NCI-H69 (cell line): ENCODE measurements around the gene ODF4.

ENCODE experiments used
- DNase-seq: peaks from one replicate; lab custom pipeline; 2025; lab: John Stamatoyannopoulos, UW

The ODF4 gene, protein sequence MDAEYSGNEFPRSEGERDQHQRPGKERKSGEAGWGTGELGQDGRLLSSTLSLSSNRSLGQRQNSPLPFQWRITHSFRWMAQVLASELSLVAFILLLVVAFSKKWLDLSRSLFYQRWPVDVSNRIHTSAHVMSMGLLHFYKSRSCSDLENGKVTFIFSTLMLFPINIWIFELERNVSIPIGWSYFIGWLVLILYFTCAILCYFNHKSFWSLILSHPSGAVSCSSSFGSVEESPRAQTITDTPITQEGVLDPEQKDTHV

DNA sequence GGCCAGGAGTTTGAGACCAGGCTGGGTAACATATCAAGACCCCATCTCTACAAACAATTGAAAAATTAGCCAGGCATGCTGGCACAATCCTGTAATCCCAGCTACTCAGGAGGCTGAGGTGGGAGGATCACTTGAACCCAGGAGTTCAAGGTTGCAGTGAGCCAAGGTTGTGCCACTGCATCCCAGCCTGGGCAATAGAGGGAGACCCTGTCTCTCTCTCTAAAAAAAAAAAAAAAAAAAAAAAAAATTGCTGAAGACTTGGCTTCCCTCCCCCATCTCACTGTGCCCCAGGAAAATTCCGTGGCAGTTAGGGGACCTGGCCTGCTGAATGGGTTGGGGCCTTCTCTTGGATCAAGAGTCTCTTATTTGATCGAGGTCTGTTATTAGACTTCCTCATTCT is at the start of gene ODF4:
Gene ODF4 (plus strand): TSS at position 301 of the 400 bp plus-strand sequence. CDS start 212 bp downstream, outside the sequence.
- DNase-seq: no peak

DNA sequence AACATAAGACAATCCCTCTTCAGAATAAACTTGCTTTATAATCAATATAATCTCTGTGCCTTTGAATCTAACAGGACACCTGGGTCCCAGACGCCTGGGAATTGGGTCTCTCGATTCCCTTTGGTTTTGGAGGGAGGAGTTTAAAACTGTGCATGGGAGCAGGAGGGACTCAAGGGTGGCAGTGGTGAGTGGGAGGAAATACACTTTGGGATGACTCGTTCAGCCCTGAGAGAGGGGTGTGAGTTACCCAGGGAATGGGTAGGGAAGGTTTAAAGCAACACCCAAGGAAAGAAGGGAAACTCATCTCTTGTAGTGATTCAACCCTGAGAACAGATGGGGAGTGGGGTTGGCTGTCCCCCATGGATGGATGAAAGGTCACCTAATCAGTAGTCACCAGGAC is 49.6 kb upstream of the ODF4 start:
- DNase-seq: no peak

DNA sequence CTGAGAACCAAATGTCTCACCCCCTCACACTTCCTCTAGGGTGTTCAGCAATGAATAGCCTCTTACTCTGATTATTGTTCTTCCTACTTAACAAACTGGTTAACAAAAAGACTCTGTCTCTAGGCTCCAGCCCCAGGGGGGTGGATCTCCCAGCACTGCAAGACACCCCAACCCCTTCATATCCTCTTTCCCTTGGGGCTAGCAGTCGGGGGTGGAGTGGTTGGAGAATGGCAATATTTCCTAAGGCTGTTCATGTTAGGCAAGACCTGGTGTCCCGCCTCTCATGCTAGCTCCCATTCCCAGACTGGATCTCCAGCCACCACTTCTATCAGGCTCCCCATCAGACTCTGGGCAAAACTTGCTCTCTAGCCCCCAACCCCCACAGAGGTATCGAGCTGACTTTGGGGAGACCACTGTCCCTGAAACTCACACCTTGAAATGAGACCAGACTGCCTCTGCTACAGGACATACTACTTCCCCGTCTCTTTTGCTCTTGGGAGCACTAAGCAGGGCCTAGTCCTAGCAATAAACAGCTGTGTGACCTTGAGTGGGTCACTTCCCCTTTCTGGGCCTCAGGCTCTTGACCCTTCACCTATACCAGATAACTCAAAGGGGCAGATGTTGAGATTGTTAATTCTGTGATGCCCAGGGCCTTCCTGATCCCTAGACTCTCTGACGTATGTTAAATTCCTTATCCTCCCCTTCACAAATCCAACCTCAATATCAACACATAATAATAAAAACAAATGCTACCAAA is 46.8 kb upstream of the ODF4 start:
- DNase-seq: no peak

DNA sequence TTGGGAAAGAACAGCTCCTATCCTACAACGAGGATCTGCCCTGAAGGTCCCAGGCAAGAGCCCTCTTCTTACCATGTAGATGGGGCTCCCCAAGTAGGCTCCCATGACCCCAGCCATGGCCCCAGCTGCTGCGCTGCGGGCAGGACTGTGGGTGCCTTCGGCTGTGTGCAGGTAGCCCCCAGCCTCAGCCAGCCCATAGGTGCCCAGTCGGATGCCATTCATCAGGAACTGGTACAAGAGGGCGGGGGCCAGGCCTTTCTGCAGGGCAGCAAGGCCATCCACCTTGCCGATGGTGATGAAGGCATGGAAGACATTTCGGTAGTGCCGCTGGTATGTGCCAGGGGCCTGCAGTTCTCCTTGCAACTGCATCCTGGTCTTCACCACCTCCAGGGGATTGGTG is 45.3 kb upstream of the ODF4 start:
- DNase-seq: no peak

DNA sequence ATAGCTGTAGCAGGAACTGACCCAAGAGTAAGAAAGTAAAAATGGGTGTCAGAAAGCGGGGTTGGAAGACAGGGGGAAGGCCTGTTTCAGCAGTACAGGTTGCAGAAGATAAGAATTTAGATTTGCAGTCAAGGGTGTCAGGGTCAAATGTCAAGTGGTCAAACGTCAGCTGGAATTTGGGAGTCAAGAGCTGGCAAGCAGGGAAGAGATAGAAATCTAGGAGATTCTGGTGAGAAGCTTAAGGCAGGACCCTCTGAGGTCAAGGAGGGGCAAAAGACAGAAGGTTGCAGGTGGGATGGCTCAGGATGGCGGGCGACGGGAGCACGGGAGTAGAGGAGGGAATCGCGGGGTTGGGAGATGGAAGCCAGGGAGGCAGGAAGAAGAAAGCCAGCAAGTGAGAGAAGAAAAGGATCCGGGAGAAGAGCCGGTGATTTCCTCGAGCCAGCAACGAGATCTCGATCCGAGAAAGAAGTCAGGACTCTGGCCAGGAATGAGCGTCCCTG is 44.8 kb upstream of the ODF4 start:
- no peak for DNase-seq

DNA sequence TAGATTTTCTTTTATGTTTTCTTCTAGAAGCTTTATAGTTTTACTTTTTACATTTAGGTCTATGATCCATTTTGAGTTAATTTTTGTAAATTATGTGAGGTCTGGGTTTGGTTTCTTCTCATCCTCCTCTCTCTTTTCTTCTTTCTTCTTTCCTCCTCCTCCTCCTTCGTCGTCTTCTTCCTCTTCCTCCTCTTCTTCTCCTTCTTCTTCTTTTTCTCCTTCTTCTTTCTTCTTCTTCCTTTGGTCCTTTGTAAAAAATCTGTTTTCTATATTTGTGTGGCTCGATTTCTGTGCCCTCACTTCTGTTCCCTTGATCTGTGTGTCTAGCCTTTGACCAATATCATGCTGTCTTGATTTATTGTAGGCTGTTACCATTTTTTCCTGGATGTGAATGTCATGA is 39.4 kb upstream of the ODF4 start:
- DNase-seq: no peak

DNA sequence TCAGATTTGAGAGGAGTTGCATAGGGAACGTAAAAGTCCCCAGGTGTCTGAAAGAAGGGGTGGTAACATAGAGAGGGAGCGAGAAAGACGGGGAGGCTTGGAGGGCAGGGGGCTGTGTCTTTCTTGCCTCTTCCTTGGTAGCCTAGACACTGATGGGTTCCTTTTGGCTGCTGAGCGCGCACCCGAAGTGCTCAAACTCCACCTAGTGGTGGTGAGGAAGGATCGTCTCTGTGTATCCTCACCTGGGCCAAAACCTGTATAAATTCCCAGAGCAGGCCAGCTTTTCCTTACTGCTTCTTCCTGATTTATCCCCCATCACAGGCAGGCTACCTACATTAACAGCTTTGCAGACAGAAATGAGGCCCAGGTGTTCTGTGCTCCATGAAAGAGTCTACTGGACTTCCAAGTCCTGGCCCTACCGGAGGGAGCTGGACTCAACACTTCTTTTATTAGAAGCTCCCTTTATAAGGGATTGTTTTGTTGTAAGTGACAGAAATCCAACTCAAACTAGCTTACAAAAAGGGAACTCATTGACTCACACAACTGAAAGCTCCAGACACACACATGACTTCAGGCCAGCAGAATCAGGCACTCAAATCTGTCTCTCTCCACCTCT is 38.9 kb upstream of the ODF4 start:
- DNase-seq: peak; percentile 78

DNA sequence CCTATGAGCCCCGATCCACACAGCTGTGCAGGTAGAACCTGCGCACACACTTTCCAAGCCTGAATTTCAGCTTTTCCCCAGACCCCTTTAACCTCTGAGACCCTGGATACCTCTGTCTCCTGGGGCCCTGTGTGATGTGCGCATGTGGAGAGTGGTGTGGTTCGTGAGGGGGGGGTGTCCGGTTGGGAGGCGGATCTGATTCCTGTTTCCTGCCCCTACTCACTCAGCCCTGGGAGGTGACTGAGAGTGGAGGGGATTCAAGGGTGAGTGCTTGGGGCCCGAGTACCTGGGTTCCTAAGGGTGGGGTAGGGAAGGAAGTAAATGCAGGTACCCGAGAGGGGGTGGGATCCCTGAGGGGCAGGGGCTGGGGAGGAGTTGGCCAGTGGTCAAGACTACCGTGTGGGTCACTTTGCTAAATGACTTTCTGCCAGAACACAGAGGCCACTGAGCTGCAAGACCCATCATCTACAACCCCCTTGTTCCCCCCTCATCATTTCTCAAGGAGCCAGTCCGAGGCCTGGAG is 29.0 kb upstream of the ODF4 start:
- no peak for DNase-seq

DNA sequence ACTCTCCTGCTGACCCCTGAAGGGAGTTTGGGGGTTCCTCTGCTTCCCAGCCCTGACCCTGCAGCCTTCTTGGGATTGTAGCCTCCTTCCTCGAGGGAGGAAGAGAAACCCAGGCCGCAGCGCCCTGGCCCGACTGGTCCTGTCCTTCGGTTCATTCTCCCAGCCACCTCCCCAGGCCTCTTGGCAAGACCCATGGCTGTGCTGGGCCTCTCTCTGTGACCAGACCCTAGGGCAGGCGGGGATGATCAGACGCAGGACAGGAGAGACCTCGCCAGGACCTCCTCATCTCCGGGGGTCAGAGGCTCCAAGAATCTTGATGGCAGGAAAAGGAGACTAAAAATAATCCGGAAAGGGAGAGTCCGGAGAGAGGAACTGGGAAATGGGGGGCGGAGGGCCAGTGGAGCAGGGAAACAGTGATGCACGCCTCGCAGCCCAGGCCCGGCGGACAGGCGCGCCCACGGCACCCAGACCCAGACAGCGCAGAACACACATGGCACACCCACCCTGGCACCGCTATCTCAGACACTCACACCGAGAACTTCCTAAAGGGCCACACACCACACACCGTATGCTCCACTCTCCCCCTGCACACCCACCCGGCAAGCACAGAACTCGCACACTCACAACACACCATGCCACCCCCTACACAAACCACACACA is 28.4 kb upstream of the ODF4 start:
- DNase-seq: no peak

DNA sequence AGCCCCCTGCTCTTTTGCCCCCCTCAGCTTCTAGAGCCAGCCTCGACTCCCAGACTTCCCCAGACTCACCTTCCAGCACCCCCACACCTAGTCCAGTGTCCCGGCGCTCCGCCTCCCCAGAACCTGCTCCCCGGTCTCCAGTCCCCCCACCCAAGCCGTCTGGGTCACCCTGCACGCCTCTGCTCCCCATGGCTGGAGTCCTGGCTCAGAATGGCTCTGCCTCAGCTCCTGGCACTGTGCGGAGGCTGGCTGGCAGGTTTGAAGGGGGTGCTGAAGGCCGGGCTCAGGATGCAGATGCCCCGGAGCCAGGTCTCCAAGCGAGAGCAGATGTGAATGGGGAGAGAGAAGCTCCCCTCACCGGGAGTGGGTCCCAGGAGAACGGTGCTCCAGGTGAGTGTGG is 27.4 kb upstream of the ODF4 start:
- DNase-seq: no peak

DNA sequence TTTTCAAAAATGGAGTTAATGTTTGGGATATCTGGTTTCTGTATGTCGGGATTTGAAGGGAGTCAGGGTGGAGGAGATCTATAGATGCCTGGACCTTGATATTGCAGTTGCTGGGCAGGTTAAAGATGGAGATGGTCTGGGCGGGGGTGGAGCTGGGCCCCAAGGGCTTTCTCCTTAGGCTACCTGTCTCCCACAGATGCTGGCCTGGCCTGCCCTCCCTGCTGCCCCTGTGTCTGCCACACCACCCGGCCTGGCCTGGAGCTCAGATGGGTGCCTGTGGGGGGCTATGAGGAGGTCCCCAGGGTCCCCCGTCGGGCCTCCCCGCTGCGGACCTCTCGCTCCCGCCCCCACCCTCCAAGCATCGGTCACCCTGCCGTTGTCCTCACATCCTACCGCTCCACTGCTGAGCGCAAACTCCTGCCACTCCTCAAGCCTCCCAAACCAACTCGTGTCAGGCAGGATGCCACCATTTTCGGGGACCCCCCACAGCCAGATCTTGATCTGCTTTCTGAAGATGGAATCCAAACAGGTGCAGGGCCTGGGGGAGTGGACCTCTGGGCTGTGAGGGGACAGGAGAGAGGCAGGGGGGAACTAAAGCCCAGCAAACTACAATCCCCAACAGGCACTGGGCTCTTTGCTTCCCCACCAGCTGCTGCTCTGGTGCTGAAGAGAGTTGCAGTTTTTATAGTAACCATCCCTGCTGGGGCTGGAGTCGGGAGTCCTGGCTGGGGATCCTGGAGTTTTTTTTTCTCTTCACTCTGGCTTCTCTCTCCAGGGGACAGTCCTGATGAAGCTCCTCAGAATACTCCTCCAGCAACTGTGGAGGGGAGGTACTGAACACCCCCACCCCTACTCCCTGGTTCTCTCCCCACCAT is 26.7 kb upstream of the ODF4 start:
- DNase-seq: no peak

DNA sequence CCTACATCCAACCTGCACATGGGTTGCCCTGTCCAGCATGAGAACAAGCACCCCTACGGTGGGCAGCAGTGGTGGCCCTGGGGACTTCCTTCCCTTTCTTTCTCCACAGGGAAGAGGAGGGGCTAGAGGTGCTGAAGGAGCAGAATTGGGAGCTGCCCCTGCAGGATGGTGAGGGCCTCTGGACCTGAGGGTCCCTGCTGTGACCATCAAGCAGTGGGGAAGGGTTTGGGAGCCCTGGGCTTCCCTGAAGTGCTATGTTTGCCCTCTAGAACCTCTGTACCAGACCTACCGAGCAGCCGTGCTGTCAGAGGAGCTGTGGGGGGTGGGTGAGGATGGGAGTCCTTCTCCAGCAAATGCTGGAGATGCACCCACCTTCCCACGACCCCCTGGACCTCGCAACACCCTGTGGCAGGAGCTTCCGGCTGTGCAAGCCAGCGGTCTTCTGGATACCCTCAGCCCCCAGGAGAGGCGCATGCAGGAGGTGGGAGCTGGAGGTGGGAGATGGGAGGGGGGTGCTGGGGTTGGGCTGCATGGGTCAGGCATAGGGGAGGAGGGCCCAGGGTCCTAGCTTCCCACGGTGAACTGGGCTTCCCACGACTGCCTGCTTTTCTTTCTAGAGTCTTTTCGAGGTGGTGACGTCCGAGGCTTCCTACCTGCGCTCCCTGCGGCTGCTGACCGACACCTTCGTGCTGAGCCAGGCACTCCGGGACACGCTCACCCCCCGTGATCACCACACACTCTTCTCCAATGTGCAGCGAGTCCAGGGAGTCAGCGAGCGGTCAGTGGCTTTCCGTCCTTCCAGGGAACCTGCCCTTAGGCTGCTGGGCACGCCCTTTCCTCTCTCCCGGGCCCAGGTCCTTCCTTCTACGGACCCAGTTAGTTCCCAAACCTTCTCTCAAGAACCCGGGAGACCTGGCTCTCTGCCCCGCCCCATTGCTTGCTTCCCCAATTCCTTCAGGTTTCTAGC is 24.6 kb upstream of the ODF4 start:
- DNase-seq: no peak

DNA sequence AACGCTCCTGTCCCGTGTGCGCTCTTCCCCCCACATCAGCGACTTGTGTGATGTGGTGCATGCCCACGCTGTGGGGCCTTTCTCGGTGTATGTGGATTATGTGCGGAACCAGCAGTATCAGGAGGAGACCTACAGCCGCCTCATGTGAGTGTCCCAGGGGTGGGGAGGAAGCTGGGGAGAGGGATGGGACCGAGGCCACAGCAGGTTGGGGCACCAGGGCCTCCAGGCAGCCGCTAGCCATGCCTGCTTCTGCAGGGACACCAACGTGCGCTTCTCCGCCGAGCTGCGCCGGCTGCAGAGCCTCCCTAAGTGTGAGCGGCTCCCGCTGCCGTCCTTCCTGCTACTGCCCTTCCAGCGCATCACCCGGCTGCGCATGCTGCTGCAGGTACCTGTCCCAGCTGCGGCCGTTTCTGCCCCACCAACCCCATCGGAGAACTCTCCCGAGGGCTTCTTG is 23.8 kb upstream of the ODF4 start:
- no peak for DNase-seq

DNA sequence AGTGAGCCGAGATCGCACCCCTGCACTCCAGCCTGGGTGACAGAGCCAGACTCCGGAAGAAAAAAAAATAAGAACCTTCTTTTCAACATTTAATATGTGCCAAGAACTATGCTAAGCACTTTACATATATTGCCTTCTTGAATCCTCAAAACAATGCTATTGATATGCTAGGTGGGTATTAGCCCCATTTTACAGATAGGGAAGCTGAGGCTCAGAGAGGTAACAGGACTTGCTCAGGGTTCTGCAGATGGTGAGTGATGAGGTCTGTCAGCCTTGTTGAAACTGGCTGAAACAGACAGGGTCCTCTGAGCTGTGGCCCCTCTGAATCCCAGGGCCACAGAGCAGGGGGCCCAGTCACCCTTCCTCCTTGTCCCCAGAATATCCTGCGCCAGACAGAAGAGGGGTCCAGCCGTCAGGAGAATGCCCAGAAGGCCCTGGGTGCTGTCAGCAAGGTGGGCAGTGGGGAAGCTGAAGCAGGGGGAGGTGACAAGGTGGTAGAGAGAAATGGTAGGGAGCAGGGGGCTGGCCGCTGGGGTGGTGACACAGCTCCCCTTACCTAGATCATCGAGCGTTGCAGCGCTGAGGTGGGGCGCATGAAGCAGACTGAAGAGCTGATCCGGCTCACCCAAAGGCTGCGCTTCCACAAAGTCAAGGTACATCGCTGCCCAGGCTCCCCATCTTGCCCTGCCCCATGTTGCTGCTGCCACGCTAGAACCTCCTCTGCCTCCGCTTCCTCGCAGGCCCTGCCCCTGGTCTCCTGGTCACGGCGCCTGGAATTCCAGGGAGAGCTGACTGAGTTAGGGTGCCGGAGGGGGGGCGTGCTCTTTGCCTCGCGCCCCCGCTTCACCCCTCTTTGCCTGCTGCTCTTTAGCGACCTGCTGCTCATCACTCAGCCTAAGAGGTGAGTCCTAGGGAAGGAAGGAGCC is 21.4 kb upstream of the ODF4 start:
- no peak for DNase-seq

DNA sequence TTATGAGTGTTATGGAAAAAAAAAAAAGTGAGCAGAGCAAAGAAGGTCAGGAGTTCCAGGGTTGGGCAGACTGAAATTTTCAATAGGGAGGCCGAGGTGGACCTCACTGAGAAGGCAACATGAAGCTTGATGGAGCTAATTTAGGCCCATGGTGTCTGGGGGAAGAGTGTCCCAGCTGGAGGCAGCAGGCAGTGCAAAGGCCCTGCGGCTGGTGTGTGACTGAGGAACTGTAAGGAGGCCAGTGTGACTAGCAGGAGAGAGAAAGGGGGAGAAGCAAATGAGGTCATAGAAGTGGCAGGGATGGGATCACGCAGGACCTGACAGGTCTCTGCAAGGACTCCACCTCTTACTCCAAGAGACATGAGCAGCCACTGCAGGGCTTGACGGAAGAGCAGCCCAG is 19.4 kb upstream of the ODF4 start:
- DNase-seq: no peak

DNA sequence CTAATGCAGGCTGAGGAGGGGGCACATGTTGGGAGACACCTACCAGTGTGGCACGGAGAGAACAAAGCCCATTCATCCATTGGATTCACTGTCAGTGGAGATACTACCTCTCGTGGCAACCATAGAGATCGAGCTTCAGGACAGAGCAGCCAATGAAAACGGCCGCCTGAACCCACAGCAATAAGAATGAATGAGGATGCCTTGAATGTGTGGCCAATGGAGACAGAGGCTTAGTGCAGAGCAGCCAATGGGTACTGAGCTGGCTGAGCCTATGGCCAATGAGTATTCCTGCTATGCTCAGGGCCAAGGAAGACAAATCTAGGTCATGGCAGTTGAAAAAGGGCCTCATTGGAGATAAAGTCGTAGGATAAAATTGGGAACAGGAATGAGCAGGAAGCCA is 18.6 kb upstream of the ODF4 start:
- DNase-seq: no peak

DNA sequence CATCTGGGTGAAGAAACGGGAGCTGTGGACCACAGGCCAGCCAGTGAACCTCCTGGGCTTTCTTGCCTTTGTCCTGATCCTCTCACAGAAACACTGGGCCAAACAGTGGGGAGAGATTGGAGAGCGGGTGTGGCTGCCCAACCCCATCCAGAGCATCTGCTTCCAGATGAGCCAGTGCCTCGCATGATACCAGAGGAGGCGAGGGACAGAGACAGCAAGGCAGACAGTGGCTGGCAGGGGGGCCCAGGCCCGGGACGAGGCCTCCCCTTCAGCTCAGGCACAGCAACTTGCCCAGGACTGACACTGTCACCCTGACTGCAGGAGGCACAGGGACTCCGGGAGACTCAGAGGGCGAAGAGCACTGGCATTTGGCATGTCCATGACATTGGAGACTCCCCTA is 17.6 kb upstream of the ODF4 start:
- no peak for DNase-seq

DNA sequence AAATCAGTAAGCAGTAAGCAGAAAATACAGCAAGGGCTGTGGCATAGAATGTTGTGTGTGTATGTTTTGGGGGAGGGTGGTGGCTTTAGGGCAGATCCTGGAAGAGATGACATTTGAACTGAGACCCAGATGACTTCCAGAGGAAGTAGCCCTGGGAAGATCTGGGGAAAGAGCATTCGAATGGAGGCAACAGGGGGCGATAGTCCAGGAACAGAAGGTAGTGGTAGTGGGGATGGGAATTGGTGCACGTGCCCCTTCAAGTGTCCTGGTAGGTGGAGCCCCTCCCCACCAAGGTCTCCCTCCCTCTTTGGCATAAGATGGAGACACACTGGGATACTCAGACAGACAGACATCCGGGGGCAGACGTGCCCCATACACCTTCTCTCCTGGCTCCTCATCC is 15.5 kb upstream of the ODF4 start:
- no peak for DNase-seq

DNA sequence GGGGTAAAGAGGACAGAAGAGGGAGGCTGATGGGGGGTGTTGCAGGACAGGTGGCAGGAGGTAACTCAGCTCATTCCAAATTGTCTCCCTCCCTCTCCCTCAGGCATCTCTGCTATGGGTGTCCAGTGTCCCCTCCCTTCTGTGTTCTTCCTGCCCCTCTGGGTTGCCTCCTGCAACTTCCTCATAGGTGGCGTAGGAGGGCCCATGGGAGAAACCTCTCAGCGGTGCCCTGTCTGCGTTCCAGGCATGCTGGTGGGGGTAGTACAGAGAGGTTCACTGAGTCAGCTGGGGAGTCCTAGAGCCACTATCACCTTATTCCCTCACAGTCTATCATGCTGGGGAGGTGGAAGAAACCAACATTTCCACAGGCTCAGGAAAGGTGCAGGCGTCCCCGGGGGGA is 14.7 kb upstream of the ODF4 start:
- DNase-seq: no peak
